ENCODE measurements around the gene DBF4B. TPM values are rescaled to one million over a fixed set of nuclear protein-coding genes. Genes with fewer than 3 reads are reported as not detected.
"Not testable (repeated sequence)": the region's sequence is repeated elsewhere in the genome, so short reads cannot be mapped to it uniquely, and the experiment has no call there.

Gene DBF4B
- total and polyA plus RNA-seq, 2 of the 13 experiments (the other 11 are each of a cell fraction or from before 2014, with no cell fraction given) = 11.7 to 13.2 TPM

- H3K27ac ChIP-seq (ENCODE audit: extremely low read length, insufficient read depth, low read length); BruUV-seq (replicated peaks); H3K4me3 ChIP-seq (replicated peaks in 1 of 3; ENCODE audit: insufficient read depth in 1 of 3, low read depth in 2 of 3, low read length in 3 of 3); H3K36me3 ChIP-seq (replicated peaks in 1 of 2; ENCODE audit: control insufficient read depth in 1 of 2, insufficient read depth in 2 of 2, low read length in 2 of 2); in situ Hi-C loops (cut with HindIII; ENCODE audit: extremely low pct_ligation_motif_present, low pct_unique_long_range_greater_than_20kb); H3K9ac ChIP-seq (ENCODE audit: insufficient read depth, low read depth, low read length); CTCF ChIA-PET (ENCODE audit: low intra/inter-chr PET ratio, low total read pairs); H3K4me2 ChIP-seq (ENCODE audit: low read depth, low read length); H2AFZ ChIP-seq (ENCODE audit: low read length); ATAC-seq; H3K9me3 ChIP-seq (ENCODE audit: low read length); intact Hi-C loops (cut with micrococcal nuclease; ENCODE audit: unreplicated experiment); FAIRE-seq; H4K20me1 ChIP-seq (ENCODE audit: insufficient read depth, low read length); H3K79me2 ChIP-seq (ENCODE audit: insufficient read depth, low read length); DNase-seq (ENCODE audit: low spot score): not testable (repeated sequence)
- H3K4me1 ChIP-seq (ENCODE audit: insufficient read depth, low read length) = peaks cover 26% of the 10 kb centered on the region
- WGBS (ENCODE audit: low lambda C conversion rate) = 74% methylated on average over 5 of the region's 5 CpGs
- TF ChIP-seq ZNF121 (CRISPR knock-in tag; IDR thresholded peaks at IDR 0.05) = peak; percentile 52; the same call in 1 of the 2 replicates
- peaks cover 13 to 29% of the 10 kb centered on the region in 2 experiments for H3K27me3 ChIP-seq (ENCODE audit: control insufficient read depth in 1 of 2, insufficient read depth in 2 of 2, low read length in 2 of 2)
- POLR2A ChIA-PET = interaction anchor here (0.5 kb wide), 1 partner anchor 9 kb away, joined by 4 read pairs; no protein-coding TSS in a partner anchor
Observed at GRCh38 chr17:44755180-44755579, 46.7 kb downstream of the DBF4B start.

GRCh38 chr17:44757045-44757917 is 48.8 kb downstream of the DBF4B start:
- Histone ChIP-seq H3K27ac (ENCODE audit: extremely low read length, insufficient read depth, low read length) (no peak overlapping the region), H3K79me2 (ENCODE audit: insufficient read depth, low read length) (no peaks in the 10 kb centered on the region), H3K36me3 (replicated peaks in 1 of 2; ENCODE audit: control insufficient read depth in 1 of 2, insufficient read depth in 2 of 2, low read length in 2 of 2) (no peaks in the 10 kb centered on the region), H3K9ac (ENCODE audit: insufficient read depth, low read depth, low read length) (no peak overlapping the region), H3K27me3 (ENCODE audit: control insufficient read depth in 1 of 2, insufficient read depth in 2 of 2, low read length in 2 of 2) (peaks cover 20 to 46% of the 10 kb centered on the region in 2 experiments), H3K9me3 (ENCODE audit: low read length) (no peaks in the 10 kb centered on the region), H4K20me1 (ENCODE audit: insufficient read depth, low read length) (no peaks in the 10 kb centered on the region), H3K4me3 (replicated peaks in 1 of 3; ENCODE audit: insufficient read depth in 1 of 3, low read depth in 2 of 3, low read length in 3 of 3) (no peak overlapping the region), H3K4me1 (ENCODE audit: insufficient read depth, low read length) (peaks cover 26% of the 10 kb centered on the region), H2AFZ (ENCODE audit: low read length) (no peak overlapping the region), H3K4me2 (ENCODE audit: low read depth, low read length) (no peak overlapping the region)
- no TSS peak for BruUV-seq (replicated peaks)
- POLR2A ChIA-PET = interaction anchor here (1.2 kb wide), 1 partner anchor 18 kb away, joined by 5 read pairs; no protein-coding TSS in a partner anchor
- FAIRE-seq (no peak), DNase-seq (ENCODE audit: low spot score) (no peak), ATAC-seq (peak; percentile 2; the same call in 2 of the 3 replicates)
- in situ Hi-C loops (cut with HindIII; ENCODE audit: extremely low pct_ligation_motif_present, low pct_unique_long_range_greater_than_20kb) = no loop called here
- CTCF ChIA-PET (ENCODE audit: low intra/inter-chr PET ratio, low total read pairs) = no interaction called here
- WGBS (ENCODE audit: low lambda C conversion rate) = 36% methylated on average over 9 of the region's 10 CpGs
- intact Hi-C loops (cut with micrococcal nuclease; ENCODE audit: unreplicated experiment) = no loop called here
- no peak for TF ChIP-seq BCLAF1 (IDR thresholded peaks at IDR 0.05)
- TF ChIP-seq ZNF235 (CRISPR knock-in tag; IDR thresholded peaks at IDR 0.05; ENCODE audit: borderline replicate concordance) = no peak
- no peak for TF ChIP-seq NONO (IDR thresholded peaks at IDR 0.05)
- no peak for TF ChIP-seq NONO (CRISPR knock-in tag; conservative IDR thresholded peaks at IDR 0.05)
- 0 out of 2 replicates have a peak, but pooled peaks have one; percentile 40 for TF ChIP-seq ZMYM3 (CRISPR knock-in tag; IDR thresholded peaks at IDR 0.05)
- TF ChIP-seq ZNF629 (CRISPR knock-in tag; conservative IDR thresholded peaks at IDR 0.05) = peak; percentile 65; the same call in 1 of the 2 replicates
- 0 out of 2 replicates have a peak, but pooled peaks have one; percentile 43 for TF ChIP-seq FOXO4 (CRISPR knock-in tag; conservative IDR thresholded peaks at IDR 0.05)
- no peak for TF ChIP-seq MIER2 (CRISPR knock-in tag; IDR thresholded peaks at IDR 0.05)
- TF ChIP-seq ZNF362 (CRISPR knock-in tag; IDR thresholded peaks at IDR 0.05; ENCODE audit: borderline replicate concordance) = 0 out of 2 replicates have a peak, but pooled peaks have one; percentile 25

All from HepG2 (cell line).